ENCODE measurements around the gene C11orf91.

- TF ChIP-seq JUND (IDR thresholded peaks at IDR 0.05; ENCODE audit: low read length) (no peak), POLR2A (IDR thresholded peaks at IDR 0.05; ENCODE audit: control extremely low read depth in 1 of 2, low read depth in 2 of 2, low read length in 2 of 2) (no peak), EZH2 (IDR thresholded peaks at IDR 0.05; ENCODE audit: low read depth, low read length, severe bottlenecking) (no peak), CTCF (IDR thresholded peaks at IDR 0.05; ENCODE audit: control extremely low read depth in 1 of 3, insufficient read depth in 1 of 3, low read depth in 1 of 3, low read length in 3 of 3) (no peak), RBBP5 (IDR thresholded peaks at IDR 0.05; ENCODE audit: borderline replicate concordance, low read depth, low read length) (no peak), RAD21 (IDR thresholded peaks at IDR 0.05 in 1 of 2, conservative IDR thresholded peaks at IDR 0.05 in 1 of 2; ENCODE audit: low read depth in 2 of 2, low read length in 2 of 2) (peak in 1 of 2 experiments; percentile 14; a peak in 1 of 4 replicates)
Observed at GRCh38 chr11:33742249-33742851, 41.7 kb upstream of the C11orf91 start.

Data from H1 (cell line).